Measurements from ENCODE around the gene FCRL6. TPM values are rescaled to one million over a fixed set of nuclear protein-coding genes. Genes with fewer than 3 reads are reported as not detected.
A peak's percentile ranks its signal among the peaks of the same experiment; 100 is the strongest.

FCRL6 gene
- polyA plus RNA-seq, 6 donors from 2014 or later, result 0.11 to 1.2 (median 0.24) TPM; not detected in 2

GRCh38 chr1:159830722-159831121 is 28.6 kb downstream of the FCRL6 start:
- Mint-ChIP-seq H3K27me3 (peaks cover 7 to 17% (median 9%) of the 10 kb centered on the region in 3 donors), H3K4me1 (peaks cover 7 to 21% (median 14%) of the 10 kb centered on the region in 3 donors), H3K36me3 (peaks cover 0 to 3% of the 10 kb centered on the region in 2 donors), H3K9me3 (peaks cover 0 to 2% (median 0%) of the 10 kb centered on the region in 7 donors), H3K27ac (no peak overlapping the region), H3K4me3 (no peak overlapping the region)
- DNase-seq (no peak), ATAC-seq (ENCODE audit: low read depth in 2 of 2) (no peak)

- H3K27ac Mint-ChIP-seq, result no peak overlapping the region
Observed at GRCh38 chr1:159831412-159832141, 29.4 kb downstream of the FCRL6 start.

GRCh38 chr1:159832309-159832708 is 30.1 kb downstream of the FCRL6 start:
- Mint-ChIP-seq H3K4me3 (no peak overlapping the region), H3K9me3 (no peaks in the 10 kb centered on the region), H3K4me1 (peaks cover 7 to 12% (median 7%) of the 10 kb centered on the region in 3 donors), H3K27ac (no peak overlapping the region), H3K36me3 (peaks cover 0 to 3% of the 10 kb centered on the region in 2 donors), H3K27me3 (peaks cover 7 to 17% (median 7%) of the 10 kb centered on the region in 3 donors)
- no peak for ATAC-seq (ENCODE audit: low read depth in 2 of 2)
- DNase-seq, result no peak

More at GRCh38 chr1:159831412-159832141, 29.4 kb downstream of the FCRL6 start:
- no peak for ATAC-seq (ENCODE audit: low read depth in 2 of 2)
- Mint-ChIP-seq H3K36me3 (peaks cover 0 to 3% of the 10 kb centered on the region in 2 donors), H3K27me3 (peaks cover 7 to 14% (median 7%) of the 10 kb centered on the region in 3 donors), H3K4me1 (peaks cover 7 to 17% (median 7%) of the 10 kb centered on the region in 3 donors), H3K9me3 (peaks cover 0 to 2% (median 0%) of the 10 kb centered on the region in 7 donors), H3K4me3 (no peak overlapping the region)
- no peak for DNase-seq

- ATAC-seq (ENCODE audit: low read depth in 2 of 2), result no peak
- H3K9me3 Mint-ChIP-seq, result no peaks in the 10 kb centered on the region
- no peak overlapping the region for H3K4me3 Mint-ChIP-seq
- no peaks in the 10 kb centered on the region for H3K4me1 Mint-ChIP-seq
- H3K27me3 Mint-ChIP-seq, result peaks cover 0 to 13% (median 0%) of the 10 kb centered on the region in 3 donors
- H3K27ac Mint-ChIP-seq, result peak overlapping the region in 2 of 6 donors; percentile 11 to 83
- H3K36me3 Mint-ChIP-seq, result no peaks in the 10 kb centered on the region
- no peak for DNase-seq
Observed at GRCh38 chr1:159835356-159835755, 33.2 kb downstream of the FCRL6 start.

- H3K9me3 Mint-ChIP-seq, result no peaks in the 10 kb centered on the region
- no peak overlapping the region for H3K4me3 Mint-ChIP-seq
- no peak for DNase-seq
Observed at GRCh38 chr1:159835862-159836525, 33.8 kb downstream of the FCRL6 start.

GRCh38 chr1:159838715-159839114 is 36.6 kb downstream of the FCRL6 start:
- Mint-ChIP-seq H3K4me3 (no peak overlapping the region), H3K4me1 (peaks cover 0 to 3% (median 0%) of the 10 kb centered on the region in 3 donors), H3K27ac (peak overlapping the region in 1 of 6 donors; percentile 43), H3K27me3 (peaks cover 4 to 20% (median 16%) of the 10 kb centered on the region in 3 donors), H3K36me3 (no peaks in the 10 kb centered on the region), H3K9me3 (no peaks in the 10 kb centered on the region)
- ATAC-seq (ENCODE audit: low read depth in 2 of 2), result no peak
- DNase-seq, result no peak

More at GRCh38 chr1:159835862-159836525, 33.8 kb downstream of the FCRL6 start:
- no peaks in the 10 kb centered on the region for H3K4me1 Mint-ChIP-seq
- H3K27me3 Mint-ChIP-seq, result peaks cover 0 to 13% (median 0%) of the 10 kb centered on the region in 3 donors
- no peak for ATAC-seq (ENCODE audit: low read depth in 2 of 2)
- peak overlapping the region in 1 of 6 donors; percentile 83 for H3K27ac Mint-ChIP-seq
- no peaks in the 10 kb centered on the region for H3K36me3 Mint-ChIP-seq

GRCh38 chr1:159839116-159839849 is 37.1 kb downstream of the FCRL6 start:
- H3K27ac Mint-ChIP-seq, result no peak overlapping the region
- no peak for ATAC-seq (ENCODE audit: low read depth in 2 of 2)

GRCh38 chr1:159841749-159842148 is 39.6 kb downstream of the FCRL6 start:
- peaks cover 0 to 4% (median 0%) of the 10 kb centered on the region in 3 donors for H3K4me1 Mint-ChIP-seq
- DNase-seq (no peak), ATAC-seq (ENCODE audit: low read depth in 2 of 2) (no peak)
- H3K27me3 Mint-ChIP-seq, result peaks cover 12 to 44% (median 32%) of the 10 kb centered on the region in 3 donors
- peak overlapping the region in 1 of 8 donors; percentile 11 for H3K4me3 Mint-ChIP-seq
- H3K27ac Mint-ChIP-seq, result peak overlapping the region in 1 of 6 donors; percentile 50
- no peaks in the 10 kb centered on the region for H3K9me3 Mint-ChIP-seq
- no peaks in the 10 kb centered on the region for H3K36me3 Mint-ChIP-seq

More at GRCh38 chr1:159839116-159839849, 37.1 kb downstream of the FCRL6 start:
- H3K36me3 Mint-ChIP-seq, result no peaks in the 10 kb centered on the region
- DNase-seq, result no peak
- peaks cover 6 to 23% (median 22%) of the 10 kb centered on the region in 3 donors for H3K27me3 Mint-ChIP-seq
- H3K4me3 Mint-ChIP-seq, result peak overlapping the region in 1 of 8 donors; percentile 66
- H3K4me1 Mint-ChIP-seq, result peaks cover 0 to 4% (median 0%) of the 10 kb centered on the region in 3 donors
- no peaks in the 10 kb centered on the region for H3K9me3 Mint-ChIP-seq

- H3K27ac Mint-ChIP-seq, result peak overlapping the region in 1 of 6 donors; percentile 9
- H3K9me3 Mint-ChIP-seq, result no peaks in the 10 kb centered on the region
- no peak for ATAC-seq (ENCODE audit: low read depth in 2 of 2)
- H3K4me3 Mint-ChIP-seq, result no peak overlapping the region
- peaks cover 0 to 4% (median 0%) of the 10 kb centered on the region in 3 donors for H3K4me1 Mint-ChIP-seq
- H3K27me3 Mint-ChIP-seq, result peaks cover 12 to 56% (median 45%) of the 10 kb centered on the region in 3 donors
- DNase-seq, result no peak
- no peaks in the 10 kb centered on the region for H3K36me3 Mint-ChIP-seq
Observed at GRCh38 chr1:159843459-159843858, 41.3 kb downstream of the FCRL6 start.

- Mint-ChIP-seq H3K4me1 (peaks cover 0 to 4% (median 0%) of the 10 kb centered on the region in 3 donors), H3K27ac (peak overlapping the region in 1 of 6 donors; percentile 46), H3K9me3 (no peaks in the 10 kb centered on the region), H3K27me3 (peaks cover 12 to 68% (median 59%) of the 10 kb centered on the region in 3 donors), H3K36me3 (no peaks in the 10 kb centered on the region), H3K4me3 (no peak overlapping the region)
- ATAC-seq (ENCODE audit: low read depth in 2 of 2) (no peak), DNase-seq (no peak)
Observed at GRCh38 chr1:159845751-159846629, 43.8 kb downstream of the FCRL6 start.

GRCh38 chr1:159847231-159847630 is 45.1 kb downstream of the FCRL6 start:
- ATAC-seq (ENCODE audit: low read depth in 2 of 2) (no peak), DNase-seq (no peak)
- Mint-ChIP-seq H3K4me3 (no peak overlapping the region), H3K4me1 (peaks cover 0 to 4% (median 0%) of the 10 kb centered on the region in 3 donors), H3K27ac (peak overlapping the region in 1 of 6 donors; percentile 57), H3K9me3 (no peaks in the 10 kb centered on the region), H3K36me3 (no peaks in the 10 kb centered on the region), H3K27me3 (peaks cover 13 to 66% (median 58%) of the 10 kb centered on the region in 3 donors)

GRCh38 chr1:159848326-159848725 is 46.2 kb downstream of the FCRL6 start:
- Mint-ChIP-seq H3K27me3 (peaks cover 15 to 65% (median 57%) of the 10 kb centered on the region in 3 donors), H3K27ac (no peak overlapping the region), H3K4me3 (no peak overlapping the region)

More at GRCh38 chr1:159848326-159848725, 46.2 kb downstream of the FCRL6 start:
- ATAC-seq (ENCODE audit: low read depth in 2 of 2) (no peak), DNase-seq (no peak)
- H3K9me3 Mint-ChIP-seq, result no peaks in the 10 kb centered on the region
- H3K36me3 Mint-ChIP-seq, result no peaks in the 10 kb centered on the region
- H3K4me1 Mint-ChIP-seq, result peaks cover 0 to 4% (median 0%) of the 10 kb centered on the region in 3 donors

Data from naive B cell (primary cell).